Cardiac muscle cell (in vitro differentiated cells and primary cell): ENCODE measurements around the gene APAF1. TPM values are rescaled to one million over a fixed set of nuclear protein-coding genes. Genes with fewer than 3 reads are reported as not detected.
A peak's percentile ranks its signal among the peaks of the same experiment; 100 is the strongest.

Experiments used
- DNase-seq, 2 donors: peaks; one replicate each; pipeline versions ENCODE4 v3.0.0 to v3.0.0-alpha.2; 2010 to 2017; ENCODE audit warnings: low read depth in 1 of 2, low spot score in 1 of 2
- H3K27ac ChIP-seq: fragments of 200-600 bp; sonication (generic); 2 replicates; pipeline ENCODE4 v1.5.1; 2016
- H3K27me3 ChIP-seq: fragments of 200-600 bp; sonication (generic); 2 replicates; pipeline ENCODE4 v1.6.0; 2016; ENCODE audit warnings: control low read depth
- H3K36me3 ChIP-seq: fragments of 200-600 bp; sonication (generic); 2 replicates; pipeline ENCODE4 v1.5.1; 2016; ENCODE audit warnings: control low read depth
- H3K4me1 ChIP-seq: fragments of 200-600 bp; sonication (generic); 2 replicates; pipeline ENCODE4 v1.8.1; 2017; ENCODE audit warnings: low read depth, mild to moderate bottlenecking, mixed run types
- H3K4me3 ChIP-seq: fragments of 200-600 bp; sonication (generic); 2 replicates; pipeline ENCODE4 v1.5.1; 2016; ENCODE audit warnings: mild to moderate bottlenecking
- H3K9me3 ChIP-seq: fragments of 200-600 bp; sonication (generic); 2 replicates; pipeline ENCODE4 v1.5.1; 2017; ENCODE audit warnings: low read depth, mild to moderate bottlenecking, control low read depth
- polyA plus RNA-seq: library from polyadenylated mRNA; unstranded; fragments of >200 nt; fragmentation: Nextera tagmentation; extraction: Ambion mirVana; gene quantifications from 2 replicates; pipeline ENCODE4 v1.2.1, GENCODE V29; 2016
- total RNA-seq: library from RNA; depleted of rRNA; stranded (reverse); fragments of >200 nt; gene quantifications from 2 replicates; pipeline ENCODE4 v1.2.3, GENCODE V29; 2016
- TF ChIP-seq, protein P1 (sequence below): IDR thresholded peaks from 2 replicates; pipeline ENCODE4 v1.5.1; 2012; ENCODE audit warnings: low read depth, mild to moderate bottlenecking, low read length

Gene APAF1
- total and polyA plus RNA-seq, 2 experiments from 2014 or later = 11.8 to 13.8 TPM

DNA sequence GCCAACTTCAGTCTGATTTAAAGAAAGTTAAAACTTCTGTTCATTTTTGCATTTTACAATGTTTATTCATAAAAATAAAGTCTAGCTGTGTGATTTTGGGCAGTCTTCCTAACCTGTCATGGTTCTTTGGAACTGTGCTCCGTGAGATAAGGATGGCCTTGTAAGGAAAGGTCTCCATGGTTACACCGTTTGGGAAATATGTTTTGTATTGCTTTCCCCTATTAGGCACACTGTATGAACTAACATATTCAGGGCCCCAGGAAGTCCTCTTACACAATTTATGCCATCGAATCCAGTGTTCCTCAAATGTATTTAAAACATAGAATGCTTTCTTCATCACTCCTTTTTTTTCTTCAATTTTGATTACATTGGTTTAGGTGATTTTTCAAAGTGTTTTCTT lies 54.5 kb downstream of the APAF1 start:
- Histone ChIP-seq H3K4me1 (peaks cover 10% of the 10 kb centered on the region), H3K36me3 (no peaks in the 10 kb centered on the region), H3K4me3 (no peak overlapping the region), H3K9me3 (no peaks in the 10 kb centered on the region), H3K27ac (no peak overlapping the region), H3K27me3 (no peaks in the 10 kb centered on the region)
- TF ChIP-seq, protein P1, sequence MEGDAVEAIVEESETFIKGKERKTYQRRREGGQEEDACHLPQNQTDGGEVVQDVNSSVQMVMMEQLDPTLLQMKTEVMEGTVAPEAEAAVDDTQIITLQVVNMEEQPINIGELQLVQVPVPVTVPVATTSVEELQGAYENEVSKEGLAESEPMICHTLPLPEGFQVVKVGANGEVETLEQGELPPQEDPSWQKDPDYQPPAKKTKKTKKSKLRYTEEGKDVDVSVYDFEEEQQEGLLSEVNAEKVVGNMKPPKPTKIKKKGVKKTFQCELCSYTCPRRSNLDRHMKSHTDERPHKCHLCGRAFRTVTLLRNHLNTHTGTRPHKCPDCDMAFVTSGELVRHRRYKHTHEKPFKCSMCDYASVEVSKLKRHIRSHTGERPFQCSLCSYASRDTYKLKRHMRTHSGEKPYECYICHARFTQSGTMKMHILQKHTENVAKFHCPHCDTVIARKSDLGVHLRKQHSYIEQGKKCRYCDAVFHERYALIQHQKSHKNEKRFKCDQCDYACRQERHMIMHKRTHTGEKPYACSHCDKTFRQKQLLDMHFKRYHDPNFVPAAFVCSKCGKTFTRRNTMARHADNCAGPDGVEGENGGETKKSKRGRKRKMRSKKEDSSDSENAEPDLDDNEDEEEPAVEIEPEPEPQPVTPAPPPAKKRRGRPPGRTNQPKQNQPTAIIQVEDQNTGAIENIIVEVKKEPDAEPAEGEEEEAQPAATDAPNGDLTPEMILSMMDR = no peak
- peak in 1 of 2 donors; percentile 89 for DNase-seq

DNA sequence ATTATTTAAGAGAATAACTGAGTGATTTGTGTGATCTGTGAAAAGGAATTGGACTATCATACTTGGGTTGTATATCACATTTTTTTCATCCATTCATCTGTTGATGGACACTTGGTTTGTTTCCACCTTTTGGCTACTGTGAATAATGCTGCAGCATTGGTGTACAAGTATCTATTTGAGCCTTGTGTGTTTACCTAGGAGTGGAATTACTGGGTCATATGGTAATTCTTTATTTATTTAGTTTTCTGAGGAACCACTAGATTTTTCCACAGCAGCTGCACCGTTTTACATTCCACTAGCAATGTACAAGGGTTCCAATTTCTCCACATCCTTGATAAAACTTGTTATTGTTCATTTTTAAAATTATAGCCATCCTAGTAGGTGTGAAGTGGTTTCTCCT lies 56.1 kb downstream of the APAF1 start:
- Histone ChIP-seq H3K4me3 (no peak overlapping the region), H3K9me3 (no peaks in the 10 kb centered on the region), H3K27me3 (no peaks in the 10 kb centered on the region), H3K27ac (no peak overlapping the region), H3K4me1 (peaks cover 10% of the 10 kb centered on the region), H3K36me3 (no peaks in the 10 kb centered on the region)
- TF ChIP-seq, protein P1 = no peak
- DNase-seq = no peak

GRCh38 chr12:98709022-98709421 lies 63.9 kb downstream of the APAF1 start:
- Histone ChIP-seq H3K4me3 (no peak overlapping the region), H3K9me3 (no peaks in the 10 kb centered on the region), H3K4me1 (peaks cover 3% of the 10 kb centered on the region), H3K27ac (no peak overlapping the region), H3K36me3 (peaks cover 6% of the 10 kb centered on the region), H3K27me3 (no peaks in the 10 kb centered on the region)
- no peak for DNase-seq
- TF ChIP-seq, protein P1 = no peak

GRCh38 chr12:98714426-98714825 lies 69.3 kb downstream of the APAF1 start:
- no peaks in the 10 kb centered on the region for H3K9me3 ChIP-seq
- TF ChIP-seq, protein P1 = no peak
- DNase-seq = no peak
- no peaks in the 10 kb centered on the region for H3K27me3 ChIP-seq
- H3K36me3 ChIP-seq = peaks cover 6% of the 10 kb centered on the region
- H3K27ac ChIP-seq = no peak overlapping the region
- peaks cover 4% of the 10 kb centered on the region for H3K4me1 ChIP-seq
- no peak overlapping the region for H3K4me3 ChIP-seq

- Histone ChIP-seq H3K27me3 (no peaks in the 10 kb centered on the region), H3K9me3 (no peaks in the 10 kb centered on the region), H3K4me1 (peaks cover 3% of the 10 kb centered on the region), H3K4me3 (no peak overlapping the region), H3K36me3 (peaks cover 6% of the 10 kb centered on the region), H3K27ac (no peak overlapping the region)
- no peak for DNase-seq
- TF ChIP-seq, protein P1 = no peak
Measured at GRCh38 chr12:98719515-98720504, 74.7 kb downstream of the APAF1 start.
